ENCODE measurements around the gene C16orf82. TPM values are rescaled to one million over a fixed set of nuclear protein-coding genes. Genes with fewer than 3 reads are reported as not detected.

Gene C16orf82
- total RNA-seq, 1 experiment from 2014 or later: not detected

DNA sequence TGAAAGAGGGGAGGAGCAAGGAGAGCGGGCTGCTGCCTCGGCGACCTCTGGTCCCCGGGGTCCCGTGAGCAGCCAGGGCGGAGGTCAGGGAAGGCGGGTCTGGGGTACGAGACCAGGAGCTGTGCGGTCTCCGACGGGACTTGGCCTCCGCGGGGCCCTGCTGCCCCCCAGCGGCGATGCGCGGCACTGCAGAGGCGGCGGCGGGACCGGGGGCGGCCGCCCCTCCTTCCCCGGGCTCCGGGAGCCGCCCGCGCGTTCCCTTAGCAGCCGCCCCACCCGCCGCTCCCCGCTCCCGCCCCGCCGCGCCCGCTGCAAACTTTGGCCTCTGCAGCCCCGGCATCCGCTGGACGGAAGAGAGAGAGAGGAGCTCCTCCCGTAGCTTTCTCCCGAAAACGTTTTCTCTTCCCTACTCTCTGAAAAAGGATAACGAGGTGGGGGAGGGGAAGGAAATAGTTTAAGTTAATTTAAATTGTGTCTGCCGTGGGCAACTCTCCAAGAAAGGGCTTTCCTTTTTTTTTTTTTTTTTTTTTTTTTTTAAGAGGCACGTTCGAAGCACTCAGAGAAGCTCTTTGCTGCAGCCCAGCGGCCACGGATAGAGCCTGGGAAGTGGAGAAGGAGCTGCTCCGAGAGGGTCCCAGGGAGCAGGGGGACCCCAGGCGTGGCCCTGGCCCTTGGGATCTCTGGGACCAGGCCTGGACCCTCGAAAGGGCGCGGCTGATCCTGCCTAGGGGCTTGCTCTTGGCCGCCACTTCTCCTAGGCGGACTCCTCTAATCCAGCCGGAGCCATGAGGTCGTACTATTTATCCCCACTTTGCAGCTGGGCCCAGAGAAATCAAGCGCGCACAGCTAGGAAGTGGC is 43.2 kb downstream of the C16orf82 start:
- H3K27ac Mint-ChIP-seq: no peak overlapping the region
- H3K4me3 Mint-ChIP-seq: peak overlapping the region; percentile 75
- peaks cover 28% of the 10 kb centered on the region for H3K4me1 Mint-ChIP-seq
- ATAC-seq (peak; percentile 83), DNase-seq (ENCODE audit: low spot score) (peak; percentile 93)
- ChIA-PET POLR2A (interaction anchor here (0.6 to 1.0 kb wide), 6 partner anchors 30 to 1207 kb away, joined by 3 to 11 read pairs (median 8); no protein-coding TSS in a partner anchor), CTCF (interaction anchor here (0.6 to 1.9 kb wide), 173 partner anchors 8 to 1853 kb away, joined by 3 to 53 read pairs (median 4); partner anchors contain the start of genes C16orf82 and KDM8)
- H3K27me3 Mint-ChIP-seq (ENCODE audit: low read depth): peaks cover 7% of the 10 kb centered on the region; the same call in 1 of the 2 replicates
- no peaks in the 10 kb centered on the region for H3K36me3 Mint-ChIP-seq
- H3K9me3 Mint-ChIP-seq: no peaks in the 10 kb centered on the region
- TF ChIP-seq FOXJ3 (CRISPR knock-in tag; IDR thresholded peaks at IDR 0.05; ENCODE audit: borderline replicate concordance): no peak
- TF ChIP-seq, protein P1, sequence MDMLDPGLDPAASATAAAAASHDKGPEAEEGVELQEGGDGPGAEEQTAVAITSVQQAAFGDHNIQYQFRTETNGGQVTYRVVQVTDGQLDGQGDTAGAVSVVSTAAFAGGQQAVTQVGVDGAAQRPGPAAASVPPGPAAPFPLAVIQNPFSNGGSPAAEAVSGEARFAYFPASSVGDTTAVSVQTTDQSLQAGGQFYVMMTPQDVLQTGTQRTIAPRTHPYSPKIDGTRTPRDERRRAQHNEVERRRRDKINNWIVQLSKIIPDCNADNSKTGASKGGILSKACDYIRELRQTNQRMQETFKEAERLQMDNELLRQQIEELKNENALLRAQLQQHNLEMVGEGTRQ (CRISPR knock-in tag; IDR thresholded peaks at IDR 0.05): 0 out of 2 replicates have a peak, but pooled peaks have one; percentile 13
- no peak for TF ChIP-seq JAZF1 (CRISPR knock-in tag; IDR thresholded peaks at IDR 0.05)
- TF ChIP-seq, protein P2, sequence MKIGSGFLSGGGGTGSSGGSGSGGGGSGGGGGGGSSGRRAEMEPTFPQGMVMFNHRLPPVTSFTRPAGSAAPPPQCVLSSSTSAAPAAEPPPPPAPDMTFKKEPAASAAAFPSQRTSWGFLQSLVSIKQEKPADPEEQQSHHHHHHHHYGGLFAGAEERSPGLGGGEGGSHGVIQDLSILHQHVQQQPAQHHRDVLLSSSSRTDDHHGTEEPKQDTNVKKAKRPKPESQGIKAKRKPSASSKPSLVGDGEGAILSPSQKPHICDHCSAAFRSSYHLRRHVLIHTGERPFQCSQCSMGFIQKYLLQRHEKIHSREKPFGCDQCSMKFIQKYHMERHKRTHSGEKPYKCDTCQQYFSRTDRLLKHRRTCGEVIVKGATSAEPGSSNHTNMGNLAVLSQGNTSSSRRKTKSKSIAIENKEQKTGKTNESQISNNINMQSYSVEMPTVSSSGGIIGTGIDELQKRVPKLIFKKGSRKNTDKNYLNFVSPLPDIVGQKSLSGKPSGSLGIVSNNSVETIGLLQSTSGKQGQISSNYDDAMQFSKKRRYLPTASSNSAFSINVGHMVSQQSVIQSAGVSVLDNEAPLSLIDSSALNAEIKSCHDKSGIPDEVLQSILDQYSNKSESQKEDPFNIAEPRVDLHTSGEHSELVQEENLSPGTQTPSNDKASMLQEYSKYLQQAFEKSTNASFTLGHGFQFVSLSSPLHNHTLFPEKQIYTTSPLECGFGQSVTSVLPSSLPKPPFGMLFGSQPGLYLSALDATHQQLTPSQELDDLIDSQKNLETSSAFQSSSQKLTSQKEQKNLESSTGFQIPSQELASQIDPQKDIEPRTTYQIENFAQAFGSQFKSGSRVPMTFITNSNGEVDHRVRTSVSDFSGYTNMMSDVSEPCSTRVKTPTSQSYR (CRISPR knock-in tag; IDR thresholded peaks at IDR 0.05): peak; percentile 30; the same call in 1 of the 2 replicates
- TF ChIP-seq, protein P3, sequence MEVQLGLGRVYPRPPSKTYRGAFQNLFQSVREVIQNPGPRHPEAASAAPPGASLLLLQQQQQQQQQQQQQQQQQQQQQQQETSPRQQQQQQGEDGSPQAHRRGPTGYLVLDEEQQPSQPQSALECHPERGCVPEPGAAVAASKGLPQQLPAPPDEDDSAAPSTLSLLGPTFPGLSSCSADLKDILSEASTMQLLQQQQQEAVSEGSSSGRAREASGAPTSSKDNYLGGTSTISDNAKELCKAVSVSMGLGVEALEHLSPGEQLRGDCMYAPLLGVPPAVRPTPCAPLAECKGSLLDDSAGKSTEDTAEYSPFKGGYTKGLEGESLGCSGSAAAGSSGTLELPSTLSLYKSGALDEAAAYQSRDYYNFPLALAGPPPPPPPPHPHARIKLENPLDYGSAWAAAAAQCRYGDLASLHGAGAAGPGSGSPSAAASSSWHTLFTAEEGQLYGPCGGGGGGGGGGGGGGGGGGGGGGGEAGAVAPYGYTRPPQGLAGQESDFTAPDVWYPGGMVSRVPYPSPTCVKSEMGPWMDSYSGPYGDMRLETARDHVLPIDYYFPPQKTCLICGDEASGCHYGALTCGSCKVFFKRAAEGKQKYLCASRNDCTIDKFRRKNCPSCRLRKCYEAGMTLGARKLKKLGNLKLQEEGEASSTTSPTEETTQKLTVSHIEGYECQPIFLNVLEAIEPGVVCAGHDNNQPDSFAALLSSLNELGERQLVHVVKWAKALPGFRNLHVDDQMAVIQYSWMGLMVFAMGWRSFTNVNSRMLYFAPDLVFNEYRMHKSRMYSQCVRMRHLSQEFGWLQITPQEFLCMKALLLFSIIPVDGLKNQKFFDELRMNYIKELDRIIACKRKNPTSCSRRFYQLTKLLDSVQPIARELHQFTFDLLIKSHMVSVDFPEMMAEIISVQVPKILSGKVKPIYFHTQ (CRISPR knock-in tag; IDR thresholded peaks at IDR 0.05): no peak
- TF ChIP-seq ZBTB21 (CRISPR knock-in tag; IDR thresholded peaks at IDR 0.05; ENCODE audit: borderline replicate concordance): no peak
- TF ChIP-seq NR1H2 (CRISPR knock-in tag; IDR thresholded peaks at IDR 0.05): no peak
- no peak for TF ChIP-seq ZNF263 (CRISPR knock-in tag; IDR thresholded peaks at IDR 0.05; ENCODE audit: low read depth)
- no peak for TF ChIP-seq NFE2L1 (CRISPR knock-in tag; IDR thresholded peaks at IDR 0.05)
- TF ChIP-seq, protein P4, sequence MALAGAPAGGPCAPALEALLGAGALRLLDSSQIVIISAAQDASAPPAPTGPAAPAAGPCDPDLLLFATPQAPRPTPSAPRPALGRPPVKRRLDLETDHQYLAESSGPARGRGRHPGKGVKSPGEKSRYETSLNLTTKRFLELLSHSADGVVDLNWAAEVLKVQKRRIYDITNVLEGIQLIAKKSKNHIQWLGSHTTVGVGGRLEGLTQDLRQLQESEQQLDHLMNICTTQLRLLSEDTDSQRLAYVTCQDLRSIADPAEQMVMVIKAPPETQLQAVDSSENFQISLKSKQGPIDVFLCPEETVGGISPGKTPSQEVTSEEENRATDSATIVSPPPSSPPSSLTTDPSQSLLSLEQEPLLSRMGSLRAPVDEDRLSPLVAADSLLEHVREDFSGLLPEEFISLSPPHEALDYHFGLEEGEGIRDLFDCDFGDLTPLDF (CRISPR knock-in tag; IDR thresholded peaks at IDR 0.05): no peak
- TF ChIP-seq, protein P5, sequence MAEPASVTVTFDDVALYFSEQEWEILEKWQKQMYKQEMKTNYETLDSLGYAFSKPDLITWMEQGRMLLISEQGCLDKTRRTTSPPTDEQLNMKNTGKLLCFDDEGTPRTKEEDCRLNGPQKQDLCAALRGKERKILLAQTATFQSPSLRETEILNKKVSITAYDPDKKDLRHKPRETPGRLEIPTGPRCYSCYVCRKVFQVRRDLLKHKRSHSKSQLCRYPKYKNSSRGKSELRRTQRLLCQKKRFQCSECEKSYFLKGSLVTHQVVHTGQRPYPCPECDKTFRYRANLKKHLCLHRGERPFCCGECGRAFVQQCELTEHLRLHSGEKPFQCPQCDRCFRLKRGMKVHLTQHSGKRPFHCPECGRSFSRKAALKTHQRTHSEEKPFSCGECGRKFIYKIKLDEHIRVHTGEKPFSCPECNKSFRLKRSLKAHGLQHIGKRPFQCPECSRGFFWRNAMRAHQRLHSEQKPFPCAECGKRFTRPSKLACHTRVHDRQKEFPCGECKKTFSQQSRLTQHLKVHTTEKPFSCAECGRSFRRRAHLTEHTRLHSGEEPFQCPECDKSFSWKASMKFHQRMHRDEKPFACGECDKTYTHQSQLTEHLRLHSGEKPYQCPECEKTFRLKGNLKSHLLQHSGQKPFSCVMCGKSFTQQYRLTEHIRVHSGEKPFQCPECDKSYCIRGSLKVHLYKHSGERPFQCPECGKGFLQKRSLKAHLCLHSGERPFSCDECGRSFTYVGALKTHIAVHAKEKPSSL (CRISPR knock-in tag; conservative IDR thresholded peaks at IDR 0.05): no peak
- TF ChIP-seq NFATC4 (CRISPR knock-in tag; IDR thresholded peaks at IDR 0.05): no peak
- TF ChIP-seq EMX1 (CRISPR knock-in tag; IDR thresholded peaks at IDR 0.05): no peak
- TF ChIP-seq, protein P6, sequence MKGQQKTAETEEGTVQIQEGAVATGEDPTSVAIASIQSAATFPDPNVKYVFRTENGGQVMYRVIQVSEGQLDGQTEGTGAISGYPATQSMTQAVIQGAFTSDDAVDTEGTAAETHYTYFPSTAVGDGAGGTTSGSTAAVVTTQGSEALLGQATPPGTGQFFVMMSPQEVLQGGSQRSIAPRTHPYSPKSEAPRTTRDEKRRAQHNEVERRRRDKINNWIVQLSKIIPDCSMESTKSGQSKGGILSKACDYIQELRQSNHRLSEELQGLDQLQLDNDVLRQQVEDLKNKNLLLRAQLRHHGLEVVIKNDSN (CRISPR knock-in tag; IDR thresholded peaks at IDR 0.05): no peak
- TF ChIP-seq ZNF671 (CRISPR knock-in tag; IDR thresholded peaks at IDR 0.05): no peak
- TF ChIP-seq, protein P7, sequence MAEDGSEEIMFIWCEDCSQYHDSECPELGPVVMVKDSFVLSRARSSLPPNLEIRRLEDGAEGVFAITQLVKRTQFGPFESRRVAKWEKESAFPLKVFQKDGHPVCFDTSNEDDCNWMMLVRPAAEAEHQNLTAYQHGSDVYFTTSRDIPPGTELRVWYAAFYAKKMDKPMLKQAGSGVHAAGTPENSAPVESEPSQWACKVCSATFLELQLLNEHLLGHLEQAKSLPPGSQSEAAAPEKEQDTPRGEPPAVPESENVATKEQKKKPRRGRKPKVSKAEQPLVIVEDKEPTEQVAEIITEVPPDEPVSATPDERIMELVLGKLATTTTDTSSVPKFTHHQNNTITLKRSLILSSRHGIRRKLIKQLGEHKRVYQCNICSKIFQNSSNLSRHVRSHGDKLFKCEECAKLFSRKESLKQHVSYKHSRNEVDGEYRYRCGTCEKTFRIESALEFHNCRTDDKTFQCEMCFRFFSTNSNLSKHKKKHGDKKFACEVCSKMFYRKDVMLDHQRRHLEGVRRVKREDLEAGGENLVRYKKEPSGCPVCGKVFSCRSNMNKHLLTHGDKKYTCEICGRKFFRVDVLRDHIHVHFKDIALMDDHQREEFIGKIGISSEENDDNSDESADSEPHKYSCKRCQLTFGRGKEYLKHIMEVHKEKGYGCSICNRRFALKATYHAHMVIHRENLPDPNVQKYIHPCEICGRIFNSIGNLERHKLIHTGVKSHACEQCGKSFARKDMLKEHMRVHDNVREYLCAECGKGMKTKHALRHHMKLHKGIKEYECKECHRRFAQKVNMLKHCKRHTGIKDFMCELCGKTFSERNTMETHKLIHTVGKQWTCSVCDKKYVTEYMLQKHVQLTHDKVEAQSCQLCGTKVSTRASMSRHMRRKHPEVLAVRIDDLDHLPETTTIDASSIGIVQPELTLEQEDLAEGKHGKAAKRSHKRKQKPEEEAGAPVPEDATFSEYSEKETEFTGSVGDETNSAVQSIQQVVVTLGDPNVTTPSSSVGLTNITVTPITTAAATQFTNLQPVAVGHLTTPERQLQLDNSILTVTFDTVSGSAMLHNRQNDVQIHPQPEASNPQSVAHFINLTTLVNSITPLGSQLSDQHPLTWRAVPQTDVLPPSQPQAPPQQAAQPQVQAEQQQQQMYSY (CRISPR knock-in tag; IDR thresholded peaks at IDR 0.05): no peak
- TF ChIP-seq FOXK1 (CRISPR knock-in tag; IDR thresholded peaks at IDR 0.05): 0 out of 2 replicates have a peak, but pooled peaks have one; percentile 17
- TF ChIP-seq, protein P8, sequence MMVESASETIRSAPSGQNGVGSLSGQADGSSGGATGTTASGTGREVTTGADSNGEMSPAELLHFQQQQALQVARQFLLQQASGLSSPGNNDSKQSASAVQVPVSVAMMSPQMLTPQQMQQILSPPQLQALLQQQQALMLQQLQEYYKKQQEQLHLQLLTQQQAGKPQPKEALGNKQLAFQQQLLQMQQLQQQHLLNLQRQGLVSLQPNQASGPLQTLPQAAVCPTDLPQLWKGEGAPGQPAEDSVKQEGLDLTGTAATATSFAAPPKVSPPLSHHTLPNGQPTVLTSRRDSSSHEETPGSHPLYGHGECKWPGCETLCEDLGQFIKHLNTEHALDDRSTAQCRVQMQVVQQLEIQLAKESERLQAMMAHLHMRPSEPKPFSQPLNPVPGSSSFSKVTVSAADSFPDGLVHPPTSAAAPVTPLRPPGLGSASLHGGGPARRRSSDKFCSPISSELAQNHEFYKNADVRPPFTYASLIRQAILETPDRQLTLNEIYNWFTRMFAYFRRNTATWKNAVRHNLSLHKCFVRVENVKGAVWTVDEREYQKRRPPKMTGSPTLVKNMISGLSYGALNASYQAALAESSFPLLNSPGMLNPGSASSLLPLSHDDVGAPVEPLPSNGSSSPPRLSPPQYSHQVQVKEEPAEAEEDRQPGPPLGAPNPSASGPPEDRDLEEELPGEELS (CRISPR knock-in tag; IDR thresholded peaks at IDR 0.05): 0 out of 2 replicates have a peak, but pooled peaks have one; percentile 20
- TF ChIP-seq HMGA2 (CRISPR knock-in tag; IDR thresholded peaks at IDR 0.05): no peak

Measured in WTC11 (cell line).